Central memory CD4-positive, alpha-beta T cell (primary cell): ENCODE measurements around the gene LRFN2.

ENCODE experiments used
- DNase-seq: peaks from one replicate; pipeline ENCODE4 v3.0.0; 2022

Gene LRFN2

DNA sequence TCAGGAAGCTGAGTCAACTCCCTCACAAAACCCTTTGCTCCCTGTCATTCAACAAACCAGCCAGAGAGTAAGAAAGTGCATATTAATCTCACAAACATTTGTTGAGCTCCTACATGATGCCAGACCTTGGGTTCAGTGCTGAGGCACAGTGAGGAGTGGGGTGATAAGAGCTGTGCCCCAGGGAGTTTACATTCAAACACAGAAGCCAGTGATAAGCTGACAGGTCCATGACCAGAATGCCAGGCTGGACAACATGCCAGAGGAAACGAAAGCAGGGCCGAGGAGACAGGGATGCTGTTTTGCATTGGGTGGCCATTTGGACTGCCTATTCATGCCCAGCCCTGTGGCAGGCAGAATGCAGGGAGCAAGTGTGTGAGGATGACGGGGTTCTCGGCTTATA, 76.7 kb downstream of the LRFN2 start:
- no peak for DNase-seq

DNA sequence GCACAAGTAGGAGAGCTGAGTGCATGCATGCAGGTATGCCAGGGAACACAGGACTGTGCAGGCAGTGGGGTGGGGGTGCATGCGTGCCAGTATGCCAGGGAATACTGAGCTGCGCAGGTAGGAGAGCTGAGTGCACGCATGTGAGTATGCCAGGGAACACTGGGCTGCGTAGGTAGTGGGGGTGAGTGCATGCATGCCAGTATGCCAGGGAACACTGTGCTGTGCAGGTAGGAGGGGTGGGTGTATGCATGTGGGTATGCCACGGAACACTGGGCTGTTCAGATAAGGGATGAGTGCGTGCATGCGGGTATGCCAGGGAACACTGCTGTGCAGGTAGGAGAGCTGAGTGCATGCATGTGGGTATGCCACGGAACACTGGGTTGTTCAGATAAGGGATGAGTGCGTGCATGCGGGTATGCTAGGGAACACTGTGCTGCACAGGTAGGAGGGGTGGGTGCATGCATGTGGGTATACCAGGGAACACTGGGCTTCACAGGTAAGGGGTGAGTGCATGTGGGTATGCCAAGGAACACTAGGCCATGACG, 77.4 kb downstream of the LRFN2 start:
- no peak for DNase-seq

DNA sequence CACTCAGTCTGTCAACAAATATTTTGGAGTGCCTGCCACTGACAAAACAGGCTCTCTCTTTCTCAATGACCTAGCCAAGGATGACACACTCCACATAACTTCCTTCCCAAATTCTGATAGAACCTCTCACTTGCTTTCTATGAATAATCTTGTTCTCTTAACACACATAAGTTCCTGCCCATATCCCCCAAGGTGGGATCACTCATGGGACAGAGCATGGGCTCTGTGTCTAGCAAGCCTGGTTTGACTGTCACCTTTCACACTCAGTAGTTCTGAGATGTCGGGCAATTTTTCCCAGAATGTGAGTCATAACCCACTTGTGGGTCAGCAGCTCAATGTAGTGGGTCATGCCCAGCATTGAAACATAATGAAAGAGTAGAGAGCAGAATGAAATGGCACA, 78.1 kb downstream of the LRFN2 start:
- DNase-seq = no peak

DNA sequence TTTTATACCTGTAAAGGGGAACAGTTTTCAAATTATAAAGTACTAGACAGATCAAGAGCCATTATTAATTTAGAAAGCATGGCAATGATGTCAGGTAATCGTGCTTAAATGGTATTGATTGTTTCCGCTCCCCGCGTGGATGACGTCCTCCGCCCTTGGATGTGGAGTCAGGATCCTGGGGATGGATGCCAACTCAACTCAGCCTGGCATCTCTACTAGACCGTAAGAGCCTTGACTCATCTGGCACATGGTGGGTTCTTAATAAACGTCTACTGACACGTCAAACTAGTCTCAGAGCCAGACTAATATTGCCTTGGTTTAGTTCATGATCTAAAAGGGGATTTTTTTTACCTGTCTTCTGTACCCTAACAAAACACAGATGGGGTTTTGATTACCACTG, 80.2 kb downstream of the LRFN2 start:
- no peak for DNase-seq

DNA sequence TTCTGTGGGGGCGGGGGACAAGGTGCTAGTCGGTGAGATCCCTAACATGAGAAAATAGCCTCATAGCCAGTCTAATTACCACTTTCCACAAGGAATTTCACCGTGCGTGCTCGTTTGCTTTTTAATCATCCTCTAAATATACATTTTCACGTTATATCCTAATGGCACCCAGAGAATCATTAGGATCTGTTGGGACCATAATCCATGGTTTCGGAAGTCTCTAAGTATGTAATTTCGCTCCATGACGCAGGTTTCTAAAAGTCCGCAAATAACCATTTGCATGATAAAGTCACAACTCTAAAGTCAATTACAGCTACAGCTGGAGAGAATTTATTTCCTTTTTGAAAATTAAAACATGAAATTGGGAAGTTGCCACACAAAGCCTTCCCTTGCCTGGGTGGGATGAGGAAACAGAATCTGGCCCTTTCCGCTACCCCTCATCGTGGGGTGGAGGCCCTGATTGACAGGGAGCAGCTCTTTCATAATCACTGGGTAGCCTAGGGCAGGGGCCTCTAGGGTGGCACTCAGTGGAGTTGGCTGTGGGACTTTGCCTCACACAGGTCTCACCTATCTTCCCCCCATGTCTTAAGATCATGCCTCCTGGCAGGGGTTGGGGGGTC, 81.9 kb downstream of the LRFN2 start:
- no peak for DNase-seq

DNA sequence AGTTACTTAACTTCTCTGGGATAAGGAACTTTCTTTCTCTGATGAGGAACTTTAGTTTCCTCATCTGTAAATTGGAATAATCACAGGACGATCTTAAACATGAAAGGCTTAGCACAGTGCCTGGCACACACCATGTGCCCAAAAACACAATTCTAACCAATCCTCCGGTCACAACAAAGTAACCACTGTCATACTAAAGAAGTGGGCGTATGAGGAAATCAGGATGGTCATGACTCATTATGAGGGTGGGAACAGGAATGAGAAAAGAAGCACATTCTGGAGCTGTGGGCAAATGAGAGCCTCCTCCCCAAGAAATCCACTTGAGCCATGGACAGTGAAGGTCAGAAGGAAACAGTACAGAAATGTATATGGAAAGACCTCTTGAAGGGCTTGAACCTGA, 82.9 kb downstream of the LRFN2 start:
- no peak for DNase-seq

DNA sequence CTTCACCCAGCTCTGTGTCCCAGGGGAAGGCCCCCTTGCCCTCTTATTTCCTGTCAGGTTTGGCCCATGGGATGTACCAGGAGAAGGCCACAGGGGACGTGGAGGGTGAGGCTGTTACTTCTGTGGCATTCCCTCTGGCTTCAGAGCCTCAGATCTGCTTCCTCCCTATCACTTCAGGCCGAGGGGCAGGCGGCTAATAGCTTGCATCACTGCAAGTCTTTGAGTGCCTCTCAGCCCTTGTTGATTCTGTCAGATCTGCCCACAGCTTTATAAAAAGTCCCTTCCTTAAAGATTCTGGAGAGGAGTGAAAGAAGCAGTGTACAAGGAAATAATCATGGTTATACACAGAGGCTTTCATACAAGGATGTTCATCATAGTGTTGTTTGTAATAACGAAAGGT, 86.9 kb downstream of the LRFN2 start:
- DNase-seq = no peak

DNA sequence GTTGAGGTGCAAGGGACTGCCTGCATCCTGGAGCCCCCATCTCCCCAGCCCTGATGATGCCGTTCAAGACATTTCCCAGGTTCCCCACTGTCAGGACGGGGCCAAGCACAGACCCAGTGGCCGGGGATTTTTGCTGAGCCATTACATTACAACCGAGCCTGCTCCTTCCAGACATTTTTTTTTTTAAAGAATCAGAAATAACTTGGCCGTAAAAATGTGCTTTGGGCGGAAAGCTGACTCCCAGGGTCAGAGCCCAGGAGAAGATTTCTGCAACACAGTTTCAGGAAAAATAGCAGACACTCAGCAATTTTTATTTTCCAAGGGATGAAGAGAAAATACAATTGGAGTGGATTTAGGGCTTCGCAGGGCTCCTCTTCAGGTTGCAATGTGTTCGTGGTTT, 87.9 kb downstream of the LRFN2 start:
- no peak for DNase-seq

DNA sequence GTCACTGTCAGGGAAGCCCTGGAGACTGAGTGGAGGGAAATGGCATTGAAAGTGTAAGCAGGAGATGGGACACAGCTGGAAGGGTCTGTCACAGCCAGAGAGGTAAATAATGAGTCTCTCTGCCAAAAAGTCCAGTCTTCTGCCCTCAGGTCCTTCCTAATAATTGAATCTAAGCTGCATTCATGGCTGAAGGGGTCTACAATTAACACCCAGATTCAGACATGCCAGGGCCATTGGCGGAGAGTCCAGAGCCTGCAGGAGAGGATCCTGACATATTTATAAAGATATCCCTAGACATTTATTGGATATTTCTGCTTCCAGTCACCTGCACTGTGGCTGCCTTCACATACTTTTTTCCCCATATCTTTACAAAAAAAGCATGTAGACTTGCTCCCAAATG, 89.0 kb downstream of the LRFN2 start:
- no peak for DNase-seq

DNA sequence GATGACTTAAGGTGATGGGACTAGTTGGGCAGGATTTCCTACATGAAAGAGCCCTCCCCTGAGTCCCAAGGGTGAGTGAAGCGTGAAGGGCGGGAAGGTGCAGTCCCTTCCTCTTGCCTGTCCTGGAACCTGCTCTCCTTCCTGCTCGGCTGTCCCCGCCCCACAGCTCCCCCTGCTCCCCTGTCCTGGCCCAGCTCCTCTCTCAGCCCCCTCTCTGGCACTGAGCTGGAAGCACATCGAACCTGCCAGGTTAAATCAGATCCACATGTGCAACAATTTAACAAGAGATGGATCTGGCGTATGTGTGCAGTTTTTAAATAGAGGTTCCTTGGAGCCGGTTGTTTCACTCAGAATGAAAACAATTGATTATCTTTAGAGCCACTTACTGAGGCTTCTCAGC, 95.0 kb downstream of the LRFN2 start:
- no peak for DNase-seq

DNA sequence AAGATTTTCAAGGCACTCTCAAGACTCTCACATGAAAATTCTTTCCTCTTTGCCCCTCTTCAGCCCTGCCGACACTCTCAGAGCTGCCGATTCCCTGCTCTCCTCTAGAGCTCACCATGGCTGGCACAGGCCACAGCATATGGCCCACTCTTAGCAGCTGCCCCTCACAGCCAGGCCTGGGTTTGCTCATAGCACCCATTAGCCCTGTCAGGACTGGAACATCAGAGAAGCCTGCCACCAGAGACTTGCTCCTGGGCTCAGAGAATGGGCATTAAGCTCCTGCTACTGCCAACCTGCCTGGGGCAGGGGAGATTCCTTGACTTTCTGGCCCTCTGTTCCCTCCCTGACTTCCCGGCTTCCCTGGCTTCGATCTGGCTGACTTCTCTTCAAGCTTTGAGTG, 96.7 kb downstream of the LRFN2 start:
- DNase-seq = no peak

DNA sequence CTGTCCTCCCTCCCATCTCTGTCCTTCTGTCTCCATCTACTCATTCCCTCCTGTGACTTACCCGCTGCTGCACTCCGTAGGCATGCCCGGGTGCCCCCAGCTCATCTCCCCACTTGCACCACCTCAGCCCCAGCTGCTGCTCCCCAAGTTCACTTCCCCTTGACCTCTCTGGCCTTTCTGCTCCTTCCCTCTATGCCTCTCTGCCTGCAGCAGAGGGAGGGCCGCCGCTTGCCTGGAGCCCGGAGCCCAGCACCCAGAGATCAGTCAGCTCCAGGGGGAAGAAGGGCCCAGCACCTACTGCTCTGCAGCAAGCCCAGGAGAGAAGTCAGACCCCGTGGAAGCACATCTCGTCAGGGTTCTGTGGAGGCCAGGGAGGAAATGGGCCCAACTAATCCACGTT, 97.4 kb downstream of the LRFN2 start:
- no peak for DNase-seq

DNA sequence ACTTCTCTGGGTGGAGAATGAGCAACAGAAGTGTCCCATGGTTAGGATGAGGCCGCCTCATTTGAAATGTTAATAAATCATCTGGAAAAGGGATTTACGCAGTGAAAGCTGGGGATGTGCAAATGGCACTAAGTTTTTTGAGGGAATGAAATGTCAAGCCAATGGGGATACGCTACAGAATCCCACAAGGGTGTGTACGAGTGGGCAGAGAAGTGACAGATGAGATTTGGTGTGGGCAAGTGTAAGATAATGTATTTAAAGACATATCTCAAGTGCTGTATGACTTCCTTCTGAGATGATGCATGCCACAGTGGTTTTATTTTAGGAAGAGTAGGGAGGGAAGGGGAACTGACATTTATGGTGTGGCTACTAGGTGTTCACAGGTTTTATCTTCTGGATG, 100.6 kb downstream of the LRFN2 start:
- DNase-seq = no peak

DNA sequence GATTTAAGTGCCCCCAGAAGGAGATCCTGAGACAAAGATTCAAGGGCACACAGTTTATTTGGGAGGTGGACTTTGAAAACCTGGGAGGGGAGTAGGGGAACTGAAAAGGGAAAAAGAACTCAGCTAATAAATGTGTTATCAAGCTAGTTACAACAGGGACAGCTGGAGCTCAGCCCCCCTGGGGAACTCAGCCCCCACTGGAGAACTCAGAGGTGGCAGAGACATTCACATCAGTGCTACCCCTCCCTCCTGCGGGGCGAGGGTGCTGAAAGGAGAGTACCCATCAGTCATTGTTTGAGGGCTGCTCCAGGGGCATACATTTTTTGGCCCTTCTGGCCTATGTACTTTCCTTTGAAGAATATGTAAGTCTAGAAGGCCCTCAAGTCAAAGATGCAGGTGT, 101.4 kb downstream of the LRFN2 start:
- DNase-seq = no peak

DNA sequence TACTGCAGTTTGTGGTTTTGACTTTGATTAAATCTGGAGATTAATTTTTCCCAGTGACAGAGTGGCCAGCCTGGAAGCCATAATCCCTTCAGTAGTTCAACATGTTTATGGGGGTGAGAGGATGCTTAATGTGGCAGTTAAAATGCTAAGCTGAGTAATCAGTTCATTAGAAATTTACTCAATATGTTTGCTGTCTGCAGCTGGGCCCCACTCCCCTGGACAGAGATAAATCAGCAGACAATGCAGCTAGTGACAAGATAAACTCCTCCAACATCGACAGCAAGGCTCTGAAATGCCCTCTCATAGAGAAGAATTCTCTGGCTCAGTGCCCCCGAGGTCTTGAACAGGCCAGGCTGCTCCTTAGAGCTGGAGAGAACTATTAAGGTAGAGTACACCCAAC, 101.9 kb downstream of the LRFN2 start:
- DNase-seq = no peak

DNA sequence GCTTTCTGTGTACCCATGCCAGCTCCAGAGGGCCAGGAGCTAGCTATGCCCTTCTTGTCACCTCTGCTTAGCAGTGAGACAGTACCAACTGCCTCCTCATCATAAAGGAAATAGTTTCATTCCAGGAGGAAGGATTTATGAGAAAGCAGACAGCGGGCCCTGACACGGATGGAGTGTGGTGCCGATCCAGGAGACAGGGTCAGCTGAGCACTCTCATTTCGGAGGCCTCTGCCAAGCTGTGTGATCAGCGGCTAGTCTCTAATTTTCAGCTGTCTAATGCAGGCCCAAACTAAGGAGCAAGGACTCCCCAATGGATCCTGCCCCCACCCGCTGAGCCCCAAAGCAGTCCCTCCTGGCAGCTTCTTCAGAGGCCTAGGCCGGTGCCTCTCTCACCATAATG, 103.1 kb downstream of the LRFN2 start:
- DNase-seq = no peak

DNA sequence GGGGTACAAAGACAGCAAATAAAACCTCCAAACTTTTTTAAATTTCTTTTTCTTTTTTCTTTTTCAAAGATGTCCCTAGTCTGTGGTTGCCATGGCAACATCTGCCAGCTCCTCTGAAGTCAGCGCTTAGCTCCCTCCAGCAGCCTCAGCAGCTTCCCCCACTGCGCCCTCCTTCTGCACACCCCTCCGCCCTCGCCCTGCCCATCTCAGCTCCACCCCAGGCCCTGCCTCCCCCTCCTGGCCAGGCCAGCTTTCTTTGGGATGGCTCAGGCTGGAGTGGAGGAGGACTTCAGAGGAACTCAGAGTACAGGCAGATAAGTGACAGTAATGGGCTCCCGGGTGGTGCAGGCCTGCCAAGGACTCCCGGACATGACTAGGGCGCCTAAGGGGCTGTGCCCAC, 104.6 kb downstream of the LRFN2 start:
- DNase-seq = no peak

DNA sequence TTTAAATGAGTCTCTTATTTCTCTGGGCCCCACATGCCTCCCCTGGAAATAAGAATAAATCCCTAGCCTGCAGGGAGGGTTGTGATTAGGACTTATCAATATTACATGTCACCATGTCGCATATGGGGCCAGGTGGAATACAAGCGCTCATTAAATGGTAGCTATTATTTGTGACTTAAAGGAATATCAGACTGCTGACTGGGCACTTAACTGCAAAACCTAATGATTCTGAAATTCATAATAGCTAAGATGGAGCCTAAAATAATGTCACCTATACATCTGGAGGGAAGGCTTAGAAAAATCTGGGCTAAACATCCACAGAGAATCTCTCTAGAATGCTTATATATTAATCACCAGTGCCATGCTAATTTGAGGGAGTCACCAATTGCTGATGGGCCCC, 106.5 kb downstream of the LRFN2 start:
- no peak for DNase-seq

DNA sequence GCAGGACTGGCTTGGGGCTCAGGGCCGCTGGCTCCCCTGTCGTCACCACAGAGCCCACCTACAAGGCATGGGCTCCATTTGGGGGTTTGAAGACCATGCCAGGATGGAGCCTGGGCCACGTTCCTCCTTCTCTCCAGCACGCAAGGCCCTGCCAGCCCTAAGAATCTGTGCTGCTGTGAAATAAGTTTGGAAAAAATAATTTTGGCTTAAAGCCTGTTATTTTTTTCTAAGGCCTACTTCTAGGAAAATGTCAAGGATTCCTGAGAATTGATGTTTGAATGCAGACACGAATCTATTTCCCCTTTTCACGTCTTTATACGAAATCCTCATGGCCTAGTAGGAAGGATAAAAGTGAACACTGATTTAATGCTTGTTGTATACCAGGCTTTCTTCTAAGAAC, 107.5 kb downstream of the LRFN2 start:
- no peak for DNase-seq

DNA sequence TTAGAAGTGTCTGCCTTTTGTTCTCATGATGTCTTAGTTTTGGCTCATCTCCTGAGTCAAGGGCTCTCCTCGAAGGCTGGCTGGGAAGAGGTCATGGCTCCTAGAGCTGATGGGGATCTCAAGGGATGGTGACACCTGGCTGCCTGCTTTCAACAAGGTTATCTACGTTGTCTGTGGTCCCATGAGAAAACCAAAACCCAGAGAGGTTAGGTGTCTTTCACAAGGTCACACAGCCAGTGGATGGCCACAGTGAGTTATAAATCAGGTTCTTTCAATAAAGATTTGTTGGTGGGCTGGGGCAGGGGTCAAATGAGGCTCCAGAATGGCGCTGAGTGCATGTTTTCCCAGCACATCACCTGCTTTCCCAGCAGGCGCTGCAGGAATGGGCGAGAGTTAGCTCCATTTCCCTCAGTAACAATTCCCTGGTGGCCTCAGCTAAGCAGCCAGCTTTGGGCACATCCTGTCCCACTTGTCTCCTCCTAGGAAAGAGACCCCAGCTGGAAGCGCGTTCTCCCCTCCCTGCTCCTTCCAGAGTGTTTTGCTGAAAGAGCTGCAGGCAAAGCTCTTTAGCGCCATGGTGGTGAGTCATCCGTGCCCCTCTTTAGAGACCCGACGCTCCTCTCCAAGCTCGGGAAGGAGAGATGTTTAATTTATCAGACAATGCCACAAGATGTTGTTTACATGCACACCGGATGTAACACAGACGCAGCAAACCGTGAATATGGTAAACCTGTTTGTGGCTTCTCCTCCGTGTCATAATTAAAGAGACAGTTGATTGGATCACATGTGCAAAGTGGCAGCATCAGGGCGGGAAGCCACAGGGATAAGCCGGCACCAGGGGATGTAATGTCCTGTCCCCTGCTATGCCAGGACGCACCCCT, 109.7 kb downstream of the LRFN2 start:
- peak; percentile 33 for DNase-seq

DNA sequence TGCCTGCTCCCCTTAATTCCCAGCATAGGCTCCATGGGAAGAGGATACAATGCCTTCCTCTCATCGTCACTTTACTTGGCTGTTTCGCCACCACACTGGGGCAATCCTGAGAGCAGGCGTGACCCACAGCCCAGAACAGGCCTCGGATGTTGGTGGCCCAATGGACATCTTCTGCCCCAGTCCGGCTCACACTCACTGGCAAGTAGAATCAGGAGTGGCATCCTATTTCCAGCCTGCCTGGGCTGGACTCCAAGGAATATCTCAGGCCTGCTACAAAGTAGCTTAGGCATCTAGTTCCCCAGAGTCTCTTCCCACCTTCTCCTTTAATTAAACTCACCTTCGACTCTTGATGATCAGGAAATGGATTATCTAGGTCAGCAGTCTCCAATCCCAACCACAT, 110.5 kb downstream of the LRFN2 start:
- no peak for DNase-seq

DNA sequence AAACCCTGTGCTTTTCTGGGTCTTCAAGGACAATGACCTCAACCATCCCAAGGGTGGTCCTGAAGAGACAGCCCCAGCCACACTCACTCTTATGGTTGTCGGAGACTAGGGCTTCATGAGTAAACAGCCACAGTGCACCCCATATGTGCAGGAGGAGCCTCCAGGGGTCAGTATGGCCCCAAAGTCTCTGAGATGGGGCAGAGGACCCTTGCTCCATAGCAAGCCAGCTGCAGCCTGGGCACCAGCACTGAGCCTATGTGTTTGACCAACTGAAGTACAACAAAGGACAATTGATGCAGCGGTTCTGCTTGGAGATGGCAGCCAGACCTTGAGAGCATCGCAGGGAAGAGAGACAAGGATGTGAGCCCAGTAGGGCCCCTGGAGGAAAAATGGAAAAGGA, 112.2 kb downstream of the LRFN2 start:
- DNase-seq = no peak

DNA sequence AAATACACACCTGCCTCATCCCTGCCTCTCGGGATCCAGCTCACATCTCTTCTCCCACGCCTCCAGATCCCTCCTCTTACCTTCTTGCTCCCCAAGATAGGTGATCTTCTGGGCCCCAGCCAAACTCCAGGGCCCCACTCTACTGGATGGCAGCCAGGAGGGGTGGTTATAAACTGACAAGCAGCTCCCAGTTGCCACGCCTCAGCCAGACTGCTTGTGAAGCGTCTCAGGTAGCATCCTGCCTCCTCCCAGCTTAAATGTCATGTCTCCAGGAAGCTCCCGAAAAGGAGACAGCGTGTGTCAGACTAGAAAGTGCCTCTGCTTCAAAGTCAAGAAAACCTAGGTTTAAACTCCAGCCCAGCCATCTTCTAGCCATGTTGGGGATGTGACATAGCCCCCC, 114.1 kb downstream of the LRFN2 start:
- no peak for DNase-seq

DNA sequence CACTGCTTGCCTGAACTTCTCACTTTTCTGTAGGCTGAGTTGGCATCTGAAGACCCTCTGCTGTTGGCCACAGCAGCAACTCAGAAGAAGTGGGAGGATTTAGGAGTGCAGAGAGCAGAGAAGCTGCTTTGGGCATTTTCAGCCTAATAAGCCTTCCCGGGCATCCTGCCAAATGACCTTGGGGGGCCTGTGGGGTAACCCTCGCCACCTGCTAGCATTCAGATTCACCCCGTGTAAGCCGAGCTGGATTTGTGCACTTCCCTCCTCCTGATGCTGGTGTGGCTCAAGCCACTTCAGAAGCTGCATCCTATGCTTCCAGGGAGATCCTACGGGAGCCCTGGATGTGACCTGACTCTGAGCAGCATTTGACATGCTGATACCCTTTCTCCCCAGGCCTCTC, 114.8 kb downstream of the LRFN2 start:
- no peak for DNase-seq

DNA sequence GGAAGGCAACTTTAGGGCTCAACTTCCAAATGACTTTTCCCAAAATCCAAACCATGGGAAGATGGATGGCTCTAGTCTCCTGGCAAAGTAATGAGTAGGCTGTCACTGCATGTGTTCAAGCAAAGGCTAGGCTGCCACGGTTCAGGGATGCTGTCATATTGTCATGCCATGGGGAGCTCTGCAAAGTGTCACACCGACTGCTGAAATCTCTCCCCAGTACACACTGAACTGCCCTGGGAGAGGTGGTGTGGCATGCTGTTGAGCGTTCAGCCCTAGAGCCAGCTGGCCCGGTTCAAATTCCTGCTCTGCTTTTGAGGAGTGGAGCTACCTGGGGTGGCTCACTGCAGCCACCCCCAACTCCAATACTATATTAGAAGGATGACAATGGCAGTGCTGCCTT, 115.9 kb downstream of the LRFN2 start:
- DNase-seq = no peak
